Peyer's patch (tissue), 4 donors: ENCODE data around the gene VARS1. TPM values are rescaled to one million over a fixed set of nuclear protein-coding genes. Genes with fewer than 3 reads are reported as not detected.

Experiments used
- DNase-seq, 3 donors: peaks; one replicate each; pipeline ENCODE4 v3.0.0-alpha.2; 2017 to 2019
- H3K27ac ChIP-seq, 4 donors: fragments of 200-600 bp; sonication (generic); one replicate each; pipeline ENCODE4 v1.5.1; 2016 to 2019
- H3K27me3 ChIP-seq, 2 donors: fragments of 200-600 bp; sonication (generic); one replicate each; pipeline ENCODE4 v1.5.1; 2019
- H3K36me3 ChIP-seq, 3 donors: fragments of 200-600 bp; sonication (generic); one replicate each; pipeline ENCODE4 v1.5.1; 2016 to 2019
- H3K4me1 ChIP-seq, 4 donors: fragments of 200-600 bp; sonication (generic); one replicate each; pipeline ENCODE4 v1.5.1; 2016 to 2019
- H3K4me3 ChIP-seq, 4 donors: fragments of 200-600 bp; sonication (generic); 1 replicate in 3 of 4; 2 replicates in 1 of 4; pipeline ENCODE4 v1.5.1; 2016 to 2019; ENCODE audit warnings: mild to moderate bottlenecking in 1 of 4
- H3K9me3 ChIP-seq, 4 donors: fragments of 200-600 bp; sonication (generic); one replicate each; pipeline ENCODE4 v1.5.1; 2016 to 2019; ENCODE audit warnings: mild to moderate bottlenecking in 1 of 4
- POLR2A ChIP-seq, 2 donors: fragments of 450-650 bp; IDR thresholded peaks; one replicate each; pipeline ENCODE4 v1.5.1; 2017; ENCODE audit warnings: antibody characterized with exemption in 2 of 2, mild to moderate bottlenecking in 2 of 2, moderate library complexity in 2 of 2
- total RNA-seq, 4 donors: library from RNA; depleted of rRNA; stranded (reverse); fragments of >200 nt; gene quantifications; one replicate each; pipeline ENCODE4 v1.1.0, GENCODE V29; 2016
- TF ChIP-seq, protein P1 (sequence below), 6 experiments: fragments of 450-650 bp in 4 of 6; fragments of 200-600 bp in 2 of 6; sonication (generic) in 1 of 6; IDR thresholded peaks; one replicate each; pipeline ENCODE4 v1.5.1; 2017 to 2019; ENCODE audit warnings: antibody characterized with exemption in 6 of 6, mild to moderate bottlenecking in 3 of 6, moderate library complexity in 1 of 6

VARS1 gene
- total RNA-seq, 4 donors from 2014 or later = 33.9 to 53.6 (median 44.7) TPM

DNA sequence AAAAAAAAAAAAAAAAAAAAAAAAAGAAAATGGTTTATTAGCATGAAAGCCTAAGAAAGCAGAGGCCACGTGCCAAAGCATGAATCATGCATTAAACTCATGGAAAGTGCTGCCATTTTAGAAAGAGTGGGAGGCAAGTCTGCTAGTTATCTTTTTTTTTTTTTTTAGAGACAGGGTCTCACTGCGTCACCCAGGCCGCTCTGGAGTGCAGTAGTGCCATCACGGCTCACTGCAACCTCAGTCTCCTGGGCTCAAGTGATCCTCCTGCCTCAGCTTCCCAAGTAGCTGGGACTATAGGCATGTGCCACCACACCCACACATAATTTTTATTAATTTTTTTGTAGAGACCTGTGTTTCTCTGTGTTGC, 23.6 kb downstream of the VARS1 start:
- H3K4me1 ChIP-seq = peaks cover 0 to 37% (median 4%) of the 10 kb centered on the region in 4 donors
- TF ChIP-seq, protein P1, sequence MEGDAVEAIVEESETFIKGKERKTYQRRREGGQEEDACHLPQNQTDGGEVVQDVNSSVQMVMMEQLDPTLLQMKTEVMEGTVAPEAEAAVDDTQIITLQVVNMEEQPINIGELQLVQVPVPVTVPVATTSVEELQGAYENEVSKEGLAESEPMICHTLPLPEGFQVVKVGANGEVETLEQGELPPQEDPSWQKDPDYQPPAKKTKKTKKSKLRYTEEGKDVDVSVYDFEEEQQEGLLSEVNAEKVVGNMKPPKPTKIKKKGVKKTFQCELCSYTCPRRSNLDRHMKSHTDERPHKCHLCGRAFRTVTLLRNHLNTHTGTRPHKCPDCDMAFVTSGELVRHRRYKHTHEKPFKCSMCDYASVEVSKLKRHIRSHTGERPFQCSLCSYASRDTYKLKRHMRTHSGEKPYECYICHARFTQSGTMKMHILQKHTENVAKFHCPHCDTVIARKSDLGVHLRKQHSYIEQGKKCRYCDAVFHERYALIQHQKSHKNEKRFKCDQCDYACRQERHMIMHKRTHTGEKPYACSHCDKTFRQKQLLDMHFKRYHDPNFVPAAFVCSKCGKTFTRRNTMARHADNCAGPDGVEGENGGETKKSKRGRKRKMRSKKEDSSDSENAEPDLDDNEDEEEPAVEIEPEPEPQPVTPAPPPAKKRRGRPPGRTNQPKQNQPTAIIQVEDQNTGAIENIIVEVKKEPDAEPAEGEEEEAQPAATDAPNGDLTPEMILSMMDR (IDR thresholded peaks at IDR 0.05) = no peak
- no peak for TF ChIP-seq POLR2A (IDR thresholded peaks at IDR 0.05)
- no peak overlapping the region for H3K27ac ChIP-seq
- no peak overlapping the region for H3K4me3 ChIP-seq
- H3K27me3 ChIP-seq = no peaks in the 10 kb centered on the region
- H3K36me3 ChIP-seq = no peaks in the 10 kb centered on the region
- no peak for DNase-seq
- no peaks in the 10 kb centered on the region for H3K9me3 ChIP-seq

DNA sequence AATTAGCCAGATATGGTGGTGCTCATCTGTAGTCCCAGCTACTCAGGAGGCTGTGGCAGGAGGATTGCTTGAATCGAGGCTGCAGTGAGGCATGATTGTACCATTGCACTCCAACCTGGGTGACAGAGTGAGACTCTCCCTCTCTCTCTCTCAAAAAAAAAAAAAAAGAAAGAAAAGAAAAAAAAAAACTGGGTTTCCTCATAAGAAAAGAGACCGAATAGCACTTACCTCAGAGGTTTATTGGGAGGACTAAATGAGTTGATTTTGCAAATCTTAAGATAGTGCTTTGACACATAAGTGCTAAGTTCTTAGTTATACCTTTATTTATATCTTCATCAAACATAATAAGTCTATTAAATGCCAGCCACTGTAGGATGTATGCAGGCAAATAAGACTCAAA, 24.7 kb downstream of the VARS1 start:
- H3K27ac ChIP-seq = no peak overlapping the region
- DNase-seq = no peak
- H3K4me1 ChIP-seq = peaks cover 0 to 25% (median 1%) of the 10 kb centered on the region in 4 donors
- H3K4me3 ChIP-seq = no peak overlapping the region
- no peaks in the 10 kb centered on the region for H3K36me3 ChIP-seq
- H3K27me3 ChIP-seq = no peaks in the 10 kb centered on the region
- H3K9me3 ChIP-seq = no peaks in the 10 kb centered on the region
- TF ChIP-seq, protein P1 (IDR thresholded peaks at IDR 0.05) = no peak
- TF ChIP-seq POLR2A (IDR thresholded peaks at IDR 0.05) = no peak

DNA sequence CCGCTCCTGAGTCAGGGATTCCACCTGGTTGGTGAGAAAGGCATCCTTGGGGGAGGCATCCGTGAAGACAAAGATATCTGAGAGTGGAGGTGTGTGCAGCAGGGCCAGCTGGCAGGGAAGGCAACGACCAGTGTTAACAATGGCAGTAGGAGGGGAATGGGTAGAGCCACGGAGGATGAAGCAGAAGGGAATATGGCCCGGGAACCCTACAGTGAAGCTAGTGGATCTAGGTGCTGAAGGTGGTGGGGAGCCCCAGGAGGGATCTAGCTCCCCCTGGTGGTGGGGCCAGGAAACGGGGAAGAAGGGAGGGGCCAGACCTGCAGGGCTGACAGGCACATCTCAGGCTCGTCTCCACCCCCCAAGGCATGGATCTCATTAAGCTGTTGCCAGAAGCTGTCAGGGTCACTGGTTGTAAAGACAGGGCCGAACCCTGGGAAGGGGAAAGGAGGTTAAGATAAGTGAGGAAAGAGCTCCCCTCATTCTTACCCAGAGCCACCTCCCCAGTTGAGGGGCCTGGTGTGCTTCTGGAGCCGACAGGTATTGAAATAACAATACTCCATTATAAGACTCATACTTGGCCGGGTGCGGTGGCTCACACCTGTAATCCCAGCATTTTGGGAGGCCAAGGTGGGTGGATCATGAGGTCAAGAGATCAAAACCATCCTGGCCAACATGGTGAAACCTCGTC, 25.7 kb downstream of the VARS1 start:
- Histone ChIP-seq H3K9me3 (no peaks in the 10 kb centered on the region), H3K4me1 (peaks cover 0 to 19% (median 1%) of the 10 kb centered on the region in 4 donors), H3K4me3 (no peak overlapping the region), H3K27ac (peak overlapping the region in 3 of 4 donors; percentile 22 to 65 (median 36)), H3K36me3 (no peaks in the 10 kb centered on the region), H3K27me3 (no peaks in the 10 kb centered on the region)
- TF ChIP-seq, protein P1 (IDR thresholded peaks at IDR 0.05) = peak; percentile 67 to 93 (median 84)
- TF ChIP-seq POLR2A (IDR thresholded peaks at IDR 0.05) = no peak
- DNase-seq = peak; percentile 79 to 94 (median 92)

DNA sequence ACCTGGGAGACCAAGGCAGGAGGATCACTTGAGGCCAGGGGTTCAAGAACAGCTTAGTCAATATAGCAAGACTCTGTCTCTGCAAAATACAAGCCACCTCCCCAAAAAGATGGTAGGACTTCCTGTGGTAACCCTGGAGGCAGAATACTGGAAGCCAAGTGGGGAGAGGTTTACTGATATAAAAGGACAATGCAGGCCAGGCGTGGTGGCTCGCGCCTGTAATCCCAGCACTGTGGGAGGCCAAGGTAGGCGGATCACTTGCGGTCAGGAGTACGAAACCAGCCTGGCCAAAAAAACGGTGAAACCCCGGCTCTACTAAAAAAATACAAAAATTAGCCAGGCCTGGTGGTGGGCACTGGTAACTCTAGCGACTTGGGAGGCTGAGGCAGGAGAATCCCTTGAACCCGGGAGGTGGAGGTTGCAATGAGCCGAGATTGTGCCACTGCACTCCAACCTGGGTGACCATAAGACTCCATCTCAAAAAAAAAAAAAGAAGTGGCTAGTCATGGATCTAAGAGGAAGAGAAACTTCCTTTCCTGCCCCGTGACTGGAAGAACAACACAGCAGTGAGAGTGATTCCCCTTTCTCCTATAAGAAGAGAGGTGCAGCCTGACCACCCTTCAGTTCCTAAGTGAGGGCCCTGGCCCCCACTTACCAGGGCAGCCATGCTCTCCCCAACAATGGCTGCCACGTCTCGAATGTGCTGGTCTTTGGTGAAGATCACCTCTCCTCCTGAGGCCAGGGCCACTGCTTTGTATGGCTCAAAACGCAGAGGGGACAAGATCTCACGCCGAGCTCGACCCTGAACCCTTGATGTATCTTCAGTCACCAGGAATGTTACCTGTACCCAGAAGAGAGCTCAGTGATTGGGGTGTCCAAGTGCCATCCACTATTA, 26.9 kb downstream of the VARS1 start:
- Histone ChIP-seq H3K36me3 (no peaks in the 10 kb centered on the region), H3K4me1 (peaks cover 0 to 19% (median 1%) of the 10 kb centered on the region in 4 donors), H3K27me3 (no peaks in the 10 kb centered on the region), H3K9me3 (no peaks in the 10 kb centered on the region), H3K27ac (no peak overlapping the region), H3K4me3 (no peak overlapping the region)
- TF ChIP-seq, protein P1 (IDR thresholded peaks at IDR 0.05) = no peak
- TF ChIP-seq POLR2A (IDR thresholded peaks at IDR 0.05) = no peak
- DNase-seq = no peak

DNA sequence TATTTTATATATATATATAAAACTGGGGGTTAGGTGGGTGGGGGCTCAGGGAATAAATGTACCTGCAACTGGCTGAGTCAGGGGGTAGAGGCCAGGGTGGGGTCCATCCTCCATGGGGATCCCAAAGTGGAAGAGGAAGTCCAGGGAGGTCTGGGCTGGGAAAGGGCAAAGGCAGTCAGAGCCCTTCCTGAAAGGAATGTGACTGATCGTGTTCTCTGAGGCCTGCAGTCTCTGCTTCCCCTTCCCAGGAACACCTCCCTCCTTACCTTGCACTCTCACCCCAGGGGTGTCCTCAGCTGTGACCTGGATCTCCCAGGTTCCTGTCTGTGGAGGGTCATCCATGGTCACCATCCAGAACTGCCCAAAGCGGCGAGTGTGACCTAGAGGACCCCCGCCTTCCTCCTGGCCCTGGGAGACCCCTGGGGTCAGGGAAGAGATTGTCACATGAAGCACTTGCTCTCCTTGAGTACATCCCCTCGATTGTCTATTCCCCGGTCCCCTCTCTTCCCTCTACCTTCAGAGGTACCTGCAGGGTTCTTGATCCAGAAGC, 28.4 kb downstream of the VARS1 start:
- Histone ChIP-seq H3K27ac (no peak overlapping the region), H3K4me3 (no peak overlapping the region), H3K27me3 (no peaks in the 10 kb centered on the region), H3K4me1 (peaks cover 0 to 15% (median 0%) of the 10 kb centered on the region in 4 donors), H3K36me3 (no peaks in the 10 kb centered on the region), H3K9me3 (no peaks in the 10 kb centered on the region)
- no peak for TF ChIP-seq POLR2A (IDR thresholded peaks at IDR 0.05)
- TF ChIP-seq, protein P1 (IDR thresholded peaks at IDR 0.05) = no peak
- DNase-seq = no peak
